Lower lobe of right lung (tissue), 2 donors: ENCODE measurements around the gene TSFM. TPM values are rescaled to one million over a fixed set of nuclear protein-coding genes. Genes with fewer than 3 reads are reported as not detected.

Source experiments
- ATAC-seq, 2 donors: fragments of 200-7000 bp; cut with Tn5 transposase; one replicate each; pipeline ENCODE4 v1.9.1; 2020 to 2022; ENCODE audit warnings: mild to moderate bottlenecking in 2 of 2, moderate library complexity in 2 of 2
- DNase-seq: peaks from one replicate; pipeline ENCODE4 v3.0.0-alpha.2; 2020
- H3K27ac ChIP-seq: fragments of 200-600 bp; one replicate; pipeline ENCODE4 v1.8.0; 2022
- H3K27me3 ChIP-seq: fragments of 200-600 bp; one replicate; pipeline ENCODE4 v1.8.0; 2022; ENCODE audit warnings: low read depth
- H3K36me3 ChIP-seq: fragments of 200-600 bp; one replicate; pipeline ENCODE4 v1.8.0; 2022; ENCODE audit warnings: mild to moderate bottlenecking
- H3K4me1 ChIP-seq: fragments of 200-600 bp; one replicate; pipeline ENCODE4 v1.8.0; 2022
- H3K4me3 ChIP-seq: fragments of 200-600 bp; one replicate; pipeline ENCODE4 v1.8.0; 2022; ENCODE audit warnings: mild to moderate bottlenecking
- H3K9me3 ChIP-seq: fragments of 200-600 bp; one replicate; pipeline ENCODE4 v1.8.0; 2022
- intact Hi-C: fragments of 100-400 bp; cut with DNase I; formaldehyde crosslinking; loops from one replicate; pipeline ENCODE4 v1.11.0; 2022
- total RNA-seq: library from RNA; stranded (reverse); fragmentation: NEBNext Ultra II Directional; extraction: Animal tissue kit (Norgen Biotek cat#: 25700); gene quantifications from one replicate; pipeline ENCODE4 v1.2.1, GENCODE V29; 2021
- TF ChIP-seq, protein P1 (sequence below): fragments of 200-600 bp; IDR thresholded peaks from one replicate; pipeline ENCODE4 v1.8.0; 2022; ENCODE audit warnings: antibody characterized with exemption, mild to moderate bottlenecking
- donor health status: DM: no; HTN: yes; CAD: no; lungs with severe emphysema.

TSFM gene
- total RNA-seq, 1 donor from 2014 or later = 22.6 TPM

DNA sequence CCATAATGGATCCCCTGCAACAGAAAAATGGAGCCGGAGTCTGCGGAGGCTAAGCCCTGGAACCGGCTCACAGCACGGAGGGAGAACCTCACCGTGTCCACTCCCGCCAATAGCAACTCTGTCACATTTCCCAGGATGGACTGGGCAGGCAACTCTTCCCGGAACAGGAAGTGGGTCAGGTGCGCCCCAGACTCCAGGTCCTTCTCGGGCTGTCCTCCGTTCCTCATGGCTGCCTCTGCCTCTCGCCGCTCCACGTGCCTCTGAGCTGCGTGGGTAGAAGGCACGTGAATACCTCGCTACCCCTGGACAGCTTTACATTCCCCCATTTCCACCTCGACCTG, 18.0 kb upstream of the TSFM start:
- intact Hi-C loops = no loop called here
- ATAC-seq = peak; percentile 26 to 44
- Histone ChIP-seq H3K4me1 (peaks cover 31% of the 10 kb centered on the region), H3K9me3 (no peaks in the 10 kb centered on the region), H3K4me3 (peak overlapping the region; percentile 55), H3K27ac (no peak overlapping the region), H3K36me3 (peaks cover 12% of the 10 kb centered on the region), H3K27me3 (peaks cover 35% of the 10 kb centered on the region)
- TF ChIP-seq, protein P1, sequence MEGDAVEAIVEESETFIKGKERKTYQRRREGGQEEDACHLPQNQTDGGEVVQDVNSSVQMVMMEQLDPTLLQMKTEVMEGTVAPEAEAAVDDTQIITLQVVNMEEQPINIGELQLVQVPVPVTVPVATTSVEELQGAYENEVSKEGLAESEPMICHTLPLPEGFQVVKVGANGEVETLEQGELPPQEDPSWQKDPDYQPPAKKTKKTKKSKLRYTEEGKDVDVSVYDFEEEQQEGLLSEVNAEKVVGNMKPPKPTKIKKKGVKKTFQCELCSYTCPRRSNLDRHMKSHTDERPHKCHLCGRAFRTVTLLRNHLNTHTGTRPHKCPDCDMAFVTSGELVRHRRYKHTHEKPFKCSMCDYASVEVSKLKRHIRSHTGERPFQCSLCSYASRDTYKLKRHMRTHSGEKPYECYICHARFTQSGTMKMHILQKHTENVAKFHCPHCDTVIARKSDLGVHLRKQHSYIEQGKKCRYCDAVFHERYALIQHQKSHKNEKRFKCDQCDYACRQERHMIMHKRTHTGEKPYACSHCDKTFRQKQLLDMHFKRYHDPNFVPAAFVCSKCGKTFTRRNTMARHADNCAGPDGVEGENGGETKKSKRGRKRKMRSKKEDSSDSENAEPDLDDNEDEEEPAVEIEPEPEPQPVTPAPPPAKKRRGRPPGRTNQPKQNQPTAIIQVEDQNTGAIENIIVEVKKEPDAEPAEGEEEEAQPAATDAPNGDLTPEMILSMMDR = no peak
- no peak for DNase-seq

DNA sequence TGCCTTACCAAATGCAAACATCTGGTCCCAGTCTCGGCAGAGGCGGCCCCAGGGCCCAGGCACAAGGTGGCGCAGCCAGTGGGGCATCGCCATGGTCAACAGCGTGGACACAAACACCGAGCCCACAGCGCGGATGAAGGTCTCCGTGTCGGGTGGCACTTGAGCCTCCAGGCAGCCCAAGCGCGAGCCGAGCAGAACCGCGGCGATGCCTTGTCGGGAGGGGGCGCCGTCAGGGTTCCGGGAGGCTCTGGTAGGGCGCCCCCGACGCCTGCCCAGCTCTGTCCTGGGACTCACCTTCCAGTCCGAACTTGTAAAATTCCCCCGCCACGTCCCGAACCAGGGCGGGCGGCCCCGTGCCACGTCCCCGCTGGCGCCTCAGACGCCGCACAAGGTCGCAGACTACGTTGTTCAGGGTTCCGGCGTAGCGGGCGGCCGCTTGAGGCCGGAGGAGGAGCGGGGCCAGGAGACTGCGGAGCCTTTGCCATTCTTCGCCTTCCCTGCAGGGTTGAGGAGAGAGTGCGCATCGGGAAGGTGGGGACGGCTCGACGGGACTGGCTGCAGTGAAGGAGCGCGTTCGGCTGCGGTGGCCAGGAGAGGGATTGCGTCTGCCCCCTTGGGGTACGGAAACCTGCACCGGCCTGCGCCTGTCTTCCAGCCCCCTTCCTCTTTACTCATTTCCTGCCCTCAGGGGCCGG, 17.4 kb upstream of the TSFM start:
- intact Hi-C loops = no loop called here
- Histone ChIP-seq H3K9me3 (no peaks in the 10 kb centered on the region), H3K36me3 (peaks cover 17% of the 10 kb centered on the region), H3K4me3 (peak overlapping the region; percentile 55), H3K4me1 (peaks cover 31% of the 10 kb centered on the region), H3K27ac (no peak overlapping the region), H3K27me3 (peaks cover 35% of the 10 kb centered on the region)
- ATAC-seq (peak; percentile 67), DNase-seq (peak; percentile 63)
- TF ChIP-seq, protein P1 = peak; percentile 40

DNA sequence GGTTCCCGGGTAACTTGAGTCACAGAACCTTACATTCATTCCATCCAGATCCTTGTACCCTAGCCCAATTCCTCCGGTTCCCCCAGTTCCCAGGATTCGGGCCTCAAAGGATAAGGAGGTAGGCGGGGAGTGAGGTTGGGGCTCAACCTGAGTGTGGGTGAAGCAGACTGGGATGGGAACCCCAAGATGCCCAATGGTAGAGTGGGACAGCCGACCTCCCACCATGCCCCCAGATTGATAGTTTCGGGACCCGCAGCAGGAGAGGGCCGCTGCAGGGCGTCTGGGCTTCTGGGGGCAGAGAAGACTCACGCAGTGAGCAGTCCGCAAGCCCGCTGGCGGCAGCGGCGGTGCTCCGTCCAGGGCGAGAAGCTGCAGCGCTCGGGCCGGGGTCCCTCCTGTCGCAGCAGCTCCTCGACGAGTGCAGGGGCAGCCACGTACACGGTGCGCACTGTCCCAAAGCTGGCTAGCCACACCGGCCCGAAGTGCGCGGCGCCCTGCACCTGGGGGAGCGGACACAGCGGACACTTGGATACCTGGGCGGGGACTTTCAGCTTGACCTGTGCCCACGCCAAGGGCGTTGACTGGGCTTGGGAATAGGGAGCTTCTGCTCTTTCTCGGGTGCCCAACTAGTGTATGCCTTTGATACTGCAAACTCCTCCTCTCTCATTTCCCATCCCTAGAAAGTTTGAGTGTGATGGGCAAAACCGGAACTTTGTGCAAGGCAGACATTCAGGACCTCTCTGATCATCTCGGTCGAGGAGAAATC, 16.7 kb upstream of the TSFM start:
- DNase-seq = no peak
- TF ChIP-seq, protein P1 = no peak
- ATAC-seq = peak; percentile 32 to 53
- H3K27ac ChIP-seq = no peak overlapping the region
- peaks cover 35% of the 10 kb centered on the region for H3K27me3 ChIP-seq
- H3K4me1 ChIP-seq = peaks cover 33% of the 10 kb centered on the region
- H3K9me3 ChIP-seq = no peaks in the 10 kb centered on the region
- H3K4me3 ChIP-seq = peak overlapping the region; percentile 55
- intact Hi-C loops = no loop called here
- H3K36me3 ChIP-seq = peaks cover 19% of the 10 kb centered on the region

DNA sequence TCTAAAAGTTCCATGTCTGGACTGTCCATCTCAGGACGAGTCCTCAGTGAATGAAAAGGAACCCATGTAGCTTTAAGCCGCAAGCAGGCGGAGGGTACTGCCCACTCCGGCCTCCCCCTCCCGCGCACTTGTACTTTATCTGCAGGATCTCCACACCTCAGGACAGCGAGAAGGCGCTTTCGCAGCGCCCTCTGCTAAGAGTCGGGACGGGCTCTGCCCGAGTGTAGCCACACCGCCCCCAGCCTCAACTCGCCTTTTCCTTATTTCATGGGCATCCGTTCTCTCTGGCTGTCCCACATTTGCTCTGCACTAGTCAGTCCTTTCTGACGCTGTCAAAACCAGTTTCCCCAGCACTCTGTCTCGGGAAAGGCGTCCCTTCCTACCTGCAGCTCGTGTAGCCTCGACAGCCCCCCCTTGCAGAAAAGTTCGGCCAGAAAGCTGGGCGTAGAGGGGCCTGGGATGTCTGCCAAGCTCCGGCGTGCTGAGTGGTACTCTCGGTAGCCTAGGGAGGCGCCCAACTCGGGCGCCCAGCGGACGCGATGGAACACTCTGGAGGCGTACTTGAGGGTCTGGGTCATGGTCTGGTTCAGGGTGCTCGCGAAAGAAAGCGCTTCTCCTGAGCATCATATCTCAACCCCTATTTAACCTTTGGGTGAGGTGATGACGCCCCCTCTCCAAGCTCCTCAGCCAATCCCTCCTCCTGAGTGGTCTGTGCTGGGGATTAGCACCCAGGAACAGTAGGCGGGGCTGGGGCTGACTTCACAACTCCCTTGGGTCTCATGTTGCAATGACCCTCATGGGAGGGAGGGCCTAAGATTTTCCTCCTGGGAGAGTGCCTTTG, 15.9 kb upstream of the TSFM start, which contains the start of gene CYP27B1:
Gene CYP27B1 (minus strand): TSS at position 615 of the 841 bp plus-strand sequence. CDS start 37 bp downstream, at position 578.
- DNase-seq (peak; percentile 64), ATAC-seq (peak; percentile 43 to 45)
- H3K36me3 ChIP-seq = peaks cover 19% of the 10 kb centered on the region
- TF ChIP-seq, protein P1 = no peak
- no peaks in the 10 kb centered on the region for H3K9me3 ChIP-seq
- no peak within 1 kb of the TSS for H3K27ac ChIP-seq
- peak within 1 kb of the TSS; percentile 55 for H3K4me3 ChIP-seq
- H3K4me1 ChIP-seq = peaks cover 41% of the 10 kb centered on the region
- intact Hi-C loops = no loop called here
- peaks cover 35% of the 10 kb centered on the region for H3K27me3 ChIP-seq

DNA sequence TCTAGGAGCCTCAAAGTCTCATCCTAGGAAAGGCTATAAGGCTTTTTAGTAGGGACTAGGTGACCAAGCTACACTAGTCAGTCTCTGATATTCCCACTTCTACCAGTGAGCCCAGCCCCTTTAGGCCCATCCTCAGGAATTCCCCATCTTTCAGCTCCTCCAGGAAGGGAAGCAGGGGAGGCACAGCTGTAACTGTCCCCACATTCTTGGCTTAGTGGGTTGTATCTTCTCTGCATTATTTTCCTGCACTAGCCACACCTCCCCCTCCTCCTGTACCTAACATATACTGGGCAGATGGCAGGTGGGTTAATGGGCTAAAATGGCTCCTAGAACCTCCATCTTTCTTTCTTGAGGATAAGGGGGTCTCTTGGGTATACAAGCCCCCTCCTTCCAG, 15.3 kb upstream of the TSFM start:
- ATAC-seq (no peak), DNase-seq (no peak)
- peaks cover 35% of the 10 kb centered on the region for H3K27me3 ChIP-seq
- no peak overlapping the region for H3K27ac ChIP-seq
- TF ChIP-seq, protein P1 = no peak
- peaks cover 19% of the 10 kb centered on the region for H3K36me3 ChIP-seq
- H3K4me1 ChIP-seq = peaks cover 41% of the 10 kb centered on the region
- intact Hi-C loops = no loop called here
- no peaks in the 10 kb centered on the region for H3K9me3 ChIP-seq
- H3K4me3 ChIP-seq = no peak overlapping the region
